MM.1S (cell line): ENCODE results near the gene PPP1R9A.

Experiments
- EZH2 ChIP-seq: fragments of 300-600 bp; sonication (generic); optimal IDR thresholded peaks from 2 replicates; pipeline ENCODE3; 2017; ENCODE audit warnings: low read depth, mild to moderate bottlenecking, antibody characterized with exemption, low read length, mixed read lengths
- TF ChIP-seq, protein P1 (sequence below): fragments of 300-600 bp; sonication (generic); IDR thresholded peaks from 2 replicates; pipeline ENCODE4 v1.5.1; 2016; ENCODE audit warnings: antibody characterized with exemption, low read length, mixed read lengths

DNA sequence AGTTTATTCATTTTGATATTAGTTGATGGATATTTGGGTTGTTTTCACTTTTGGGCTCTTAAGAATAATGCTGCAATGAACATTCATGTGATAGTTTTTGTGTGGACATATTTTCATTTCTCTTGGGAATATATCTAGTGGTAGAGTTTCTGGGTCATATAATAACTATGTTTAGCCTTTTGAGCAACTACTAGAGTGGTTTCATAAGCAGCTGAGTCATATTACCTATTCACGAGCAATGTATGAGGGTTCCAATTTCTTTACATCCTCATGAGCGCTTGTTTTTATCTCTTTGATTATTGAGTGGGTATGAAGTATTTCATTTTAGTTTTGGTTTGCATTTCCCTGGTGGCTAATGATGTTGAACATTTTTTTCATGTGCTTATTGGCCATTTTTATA is 234.4 kb downstream of the PPP1R9A start:
- TF ChIP-seq, protein P1, sequence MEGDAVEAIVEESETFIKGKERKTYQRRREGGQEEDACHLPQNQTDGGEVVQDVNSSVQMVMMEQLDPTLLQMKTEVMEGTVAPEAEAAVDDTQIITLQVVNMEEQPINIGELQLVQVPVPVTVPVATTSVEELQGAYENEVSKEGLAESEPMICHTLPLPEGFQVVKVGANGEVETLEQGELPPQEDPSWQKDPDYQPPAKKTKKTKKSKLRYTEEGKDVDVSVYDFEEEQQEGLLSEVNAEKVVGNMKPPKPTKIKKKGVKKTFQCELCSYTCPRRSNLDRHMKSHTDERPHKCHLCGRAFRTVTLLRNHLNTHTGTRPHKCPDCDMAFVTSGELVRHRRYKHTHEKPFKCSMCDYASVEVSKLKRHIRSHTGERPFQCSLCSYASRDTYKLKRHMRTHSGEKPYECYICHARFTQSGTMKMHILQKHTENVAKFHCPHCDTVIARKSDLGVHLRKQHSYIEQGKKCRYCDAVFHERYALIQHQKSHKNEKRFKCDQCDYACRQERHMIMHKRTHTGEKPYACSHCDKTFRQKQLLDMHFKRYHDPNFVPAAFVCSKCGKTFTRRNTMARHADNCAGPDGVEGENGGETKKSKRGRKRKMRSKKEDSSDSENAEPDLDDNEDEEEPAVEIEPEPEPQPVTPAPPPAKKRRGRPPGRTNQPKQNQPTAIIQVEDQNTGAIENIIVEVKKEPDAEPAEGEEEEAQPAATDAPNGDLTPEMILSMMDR = no peak
- TF ChIP-seq EZH2 = no peak
